ENCODE data around the gene CEP70. TPM values are rescaled to one million over a fixed set of nuclear protein-coding genes. Genes with fewer than 3 reads are reported as not detected.
"Not testable (repeated sequence)": the region's sequence is repeated elsewhere in the genome, so short reads cannot be mapped to it uniquely, and the experiment has no call there.

CEP70 gene
- total and polyA plus RNA-seq, 4 donors, result 14.6 to 49.5 (median 21.5) TPM

DNA sequence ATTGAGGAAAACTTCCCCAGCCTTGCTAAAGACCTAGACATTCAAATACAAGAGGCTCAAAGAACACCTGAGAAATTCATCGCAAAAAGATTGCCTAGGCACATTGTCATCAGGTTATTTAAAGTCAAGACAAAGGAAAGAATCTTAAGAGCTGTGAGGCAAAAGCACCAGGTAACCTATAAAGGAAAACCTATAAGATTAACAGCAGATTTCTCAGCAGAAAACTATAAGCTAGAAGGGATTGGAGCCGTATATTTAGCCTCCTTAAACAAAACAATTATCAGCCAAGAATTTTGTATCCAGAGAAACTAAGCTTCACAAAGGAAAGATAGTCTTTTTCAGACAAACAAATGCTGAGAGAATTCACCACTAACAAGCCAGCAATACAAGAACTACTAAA, 43.1 kb downstream of the CEP70 start:
- DNase-seq; ATAC-seq (ENCODE audit: low FRiP score); H3K9me3 ChIP-seq (ENCODE audit: control insufficient read depth, low read length); H3K4me1 ChIP-seq (ENCODE audit: control insufficient read depth in 1 of 2, insufficient read depth in 2 of 2, low read length in 2 of 2); H3K27ac ChIP-seq (ENCODE audit: low read depth in 1 of 2, low read length in 2 of 2); H3K36me3 ChIP-seq (ENCODE audit: control insufficient read depth in 1 of 2, insufficient read depth in 2 of 2, low read length in 1 of 2); H3K4me3 ChIP-seq (ENCODE audit: low read length in 2 of 2); intact Hi-C loops (cut with DNase I); H3K27me3 ChIP-seq (ENCODE audit: control insufficient read depth in 1 of 2, insufficient read depth in 2 of 2, low read length in 1 of 2): not testable (repeated sequence)
- WGBS, 2 donors, result 94 to 97% methylated on average over 2 of the region's 2 CpGs

DNA sequence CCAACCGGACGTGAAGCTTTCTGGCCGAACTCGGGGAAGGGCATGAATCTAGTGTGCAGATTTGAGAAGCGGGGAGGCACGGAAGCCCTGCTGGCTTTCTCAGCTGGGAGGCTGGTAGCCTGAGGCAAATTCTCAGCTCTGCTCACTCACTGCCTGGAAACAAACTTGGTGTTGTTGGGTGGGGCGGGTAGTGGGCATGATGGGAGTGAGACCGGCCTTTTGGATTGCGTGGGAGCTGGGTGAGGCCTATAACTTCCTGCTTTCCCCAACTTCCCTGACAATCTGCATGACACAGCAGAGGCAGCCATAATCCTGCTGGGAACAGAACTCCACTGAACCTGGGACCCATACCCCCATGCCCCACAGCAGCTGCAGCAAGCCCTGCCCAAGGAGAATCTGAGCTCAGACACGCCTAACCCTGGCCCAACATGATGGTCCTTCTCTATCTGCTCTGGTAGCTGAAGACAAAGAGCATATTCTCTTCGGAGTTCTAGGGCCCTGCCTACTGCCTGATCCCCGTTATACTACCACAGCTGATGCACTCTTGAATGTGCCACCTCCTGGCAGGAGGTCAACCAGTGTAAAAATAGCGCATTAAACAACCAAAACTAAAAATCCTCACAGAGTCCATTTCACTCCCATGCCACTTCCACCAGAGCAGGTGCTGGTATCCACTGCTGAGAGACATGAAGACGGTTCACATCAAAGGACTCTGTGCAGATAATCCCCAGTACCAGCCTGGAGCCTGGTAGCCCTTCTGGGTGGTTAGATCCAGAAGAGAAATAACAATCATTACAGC, 44.7 kb downstream of the CEP70 start:
- 93% methylated on average over 14 of the region's 14 CpGs for WGBS, 2 donors
- Histone ChIP-seq H3K9me3 (ENCODE audit: control insufficient read depth, low read length) (no peaks in the 10 kb centered on the region), H3K4me1 (ENCODE audit: control insufficient read depth in 1 of 2, insufficient read depth in 2 of 2, low read length in 2 of 2) (no peaks in the 10 kb centered on the region), H3K27me3 (ENCODE audit: control insufficient read depth in 1 of 2, insufficient read depth in 2 of 2, low read length in 1 of 2) (no peaks in the 10 kb centered on the region), H3K4me3 (ENCODE audit: low read length in 2 of 2) (no peak overlapping the region), H3K36me3 (ENCODE audit: control insufficient read depth in 1 of 2, insufficient read depth in 2 of 2, low read length in 1 of 2) (no peaks in the 10 kb centered on the region), H3K27ac (ENCODE audit: low read depth in 1 of 2, low read length in 2 of 2) (no peak overlapping the region)
- ATAC-seq (ENCODE audit: low FRiP score), result no peak
- intact Hi-C loops (cut with DNase I), result no loop called here
- DNase-seq, result no peak

DNA sequence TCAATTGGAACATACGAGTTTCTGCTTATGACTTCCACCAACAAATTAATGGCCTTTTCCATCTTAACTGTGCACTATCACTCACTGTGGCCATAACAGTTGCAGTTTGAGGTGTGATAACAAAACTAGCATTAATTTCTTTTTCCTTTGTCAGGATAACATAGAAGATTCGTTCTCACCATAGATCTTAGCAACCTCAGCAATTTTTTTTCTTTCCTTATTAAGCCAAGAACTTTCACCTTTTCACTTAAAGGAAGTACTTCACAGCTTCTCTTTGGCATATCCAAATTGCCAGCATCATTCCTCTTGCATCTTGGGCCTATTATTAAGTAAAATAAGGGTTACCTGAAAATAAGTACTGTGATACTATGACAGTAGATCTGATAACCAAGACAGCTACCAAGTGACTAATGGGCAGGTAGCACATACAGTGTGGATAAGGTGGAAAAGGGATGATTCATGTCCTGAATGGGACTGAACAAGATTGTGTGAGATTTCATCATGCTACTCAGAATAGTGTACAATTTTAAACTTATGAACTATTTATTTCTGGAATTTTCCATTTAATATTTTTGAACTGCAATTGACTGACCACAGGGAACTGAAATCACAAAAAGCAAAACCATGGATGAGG, 46.6 kb downstream of the CEP70 start:
- H3K27ac ChIP-seq (ENCODE audit: low read depth in 1 of 2, low read length in 2 of 2), result no peak overlapping the region
- ATAC-seq (ENCODE audit: low FRiP score) (no peak), DNase-seq (no peak)
- 98% methylated on average over 2 of the region's 2 CpGs for WGBS, 2 donors
- peaks cover 0 to 2% of the 10 kb centered on the region in 2 donors for H3K36me3 ChIP-seq (ENCODE audit: control insufficient read depth in 1 of 2, insufficient read depth in 2 of 2, low read length in 1 of 2)
- H3K27me3 ChIP-seq (ENCODE audit: control insufficient read depth in 1 of 2, insufficient read depth in 2 of 2, low read length in 1 of 2), result no peaks in the 10 kb centered on the region
- no peaks in the 10 kb centered on the region for H3K4me1 ChIP-seq (ENCODE audit: control insufficient read depth in 1 of 2, insufficient read depth in 2 of 2, low read length in 2 of 2)
- intact Hi-C loops (cut with DNase I), result no loop called here
- H3K9me3 ChIP-seq (ENCODE audit: control insufficient read depth, low read length), result peaks cover 1% of the 10 kb centered on the region
- no peak overlapping the region for H3K4me3 ChIP-seq (ENCODE audit: low read length in 2 of 2)

DNA sequence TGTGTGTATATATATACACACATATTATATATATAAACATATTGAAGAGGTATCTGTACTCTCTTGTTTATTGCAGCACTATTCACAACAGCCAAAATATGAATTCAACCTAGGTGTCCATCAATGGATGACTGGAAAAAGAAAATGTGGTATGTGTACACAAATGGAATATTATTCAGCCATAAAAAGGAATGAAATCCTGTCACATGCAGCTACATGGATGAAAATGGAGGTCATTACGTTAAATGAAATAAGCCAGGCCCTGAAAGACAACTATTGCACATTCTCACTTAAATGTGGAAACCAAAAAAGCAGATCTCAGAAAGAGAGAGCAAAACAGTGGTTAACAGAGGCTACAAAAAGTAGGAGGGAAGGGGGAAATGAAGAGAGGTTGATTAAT, 49.5 kb downstream of the CEP70 start:
- 92 to 100% methylated on average over 1 of the region's 1 CpG for WGBS, 2 donors
- Histone ChIP-seq H3K9me3 (ENCODE audit: control insufficient read depth, low read length) (peaks cover 5% of the 10 kb centered on the region), H3K36me3 (ENCODE audit: control insufficient read depth in 1 of 2, insufficient read depth in 2 of 2, low read length in 1 of 2) (peaks cover 0 to 10% of the 10 kb centered on the region in 2 donors), H3K27ac (ENCODE audit: low read depth in 1 of 2, low read length in 2 of 2) (no peak overlapping the region), H3K4me1 (ENCODE audit: control insufficient read depth in 1 of 2, insufficient read depth in 2 of 2, low read length in 2 of 2) (no peaks in the 10 kb centered on the region), H3K4me3 (ENCODE audit: low read length in 2 of 2) (no peak overlapping the region), H3K27me3 (ENCODE audit: control insufficient read depth in 1 of 2, insufficient read depth in 2 of 2, low read length in 1 of 2) (no peaks in the 10 kb centered on the region)
- no peak for ATAC-seq (ENCODE audit: low FRiP score)
- no peak for DNase-seq
- intact Hi-C loops (cut with DNase I), result no loop called here

DNA sequence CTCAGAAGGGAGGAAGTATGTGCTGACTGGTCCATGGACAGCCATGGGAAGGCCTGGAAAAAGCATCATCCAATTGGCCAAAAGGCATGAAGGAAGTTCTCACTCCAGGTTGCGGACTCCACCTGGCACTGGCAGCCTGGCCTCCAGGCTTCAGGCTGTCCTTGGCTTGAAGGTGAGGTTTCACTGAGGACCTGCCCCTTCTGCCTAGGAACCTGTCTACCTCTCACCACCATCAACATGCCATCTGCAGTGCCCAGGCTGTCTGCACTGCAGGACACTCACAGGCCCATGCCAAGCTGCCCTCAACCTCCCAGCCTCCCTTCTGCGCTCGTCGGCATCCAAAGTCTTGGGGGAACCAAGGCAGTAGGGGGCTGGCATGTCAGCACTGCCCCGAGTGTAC, 51.1 kb downstream of the CEP70 start:
- Histone ChIP-seq H3K27me3 (ENCODE audit: control insufficient read depth in 1 of 2, insufficient read depth in 2 of 2, low read length in 1 of 2) (no peaks in the 10 kb centered on the region), H3K9me3 (ENCODE audit: control insufficient read depth, low read length) (peaks cover 5% of the 10 kb centered on the region), H3K27ac (ENCODE audit: low read depth in 1 of 2, low read length in 2 of 2) (no peak overlapping the region), H3K4me1 (ENCODE audit: control insufficient read depth in 1 of 2, insufficient read depth in 2 of 2, low read length in 2 of 2) (no peaks in the 10 kb centered on the region), H3K4me3 (ENCODE audit: low read length in 2 of 2) (no peak overlapping the region), H3K36me3 (ENCODE audit: control insufficient read depth in 1 of 2, insufficient read depth in 2 of 2, low read length in 1 of 2) (peaks cover 0 to 10% of the 10 kb centered on the region in 2 donors)
- intact Hi-C loops (cut with DNase I), result no loop called here
- 97 to 98% methylated on average over 5 of the region's 5 CpGs for WGBS, 2 donors
- ATAC-seq (ENCODE audit: low FRiP score) (no peak), DNase-seq (no peak)

DNA sequence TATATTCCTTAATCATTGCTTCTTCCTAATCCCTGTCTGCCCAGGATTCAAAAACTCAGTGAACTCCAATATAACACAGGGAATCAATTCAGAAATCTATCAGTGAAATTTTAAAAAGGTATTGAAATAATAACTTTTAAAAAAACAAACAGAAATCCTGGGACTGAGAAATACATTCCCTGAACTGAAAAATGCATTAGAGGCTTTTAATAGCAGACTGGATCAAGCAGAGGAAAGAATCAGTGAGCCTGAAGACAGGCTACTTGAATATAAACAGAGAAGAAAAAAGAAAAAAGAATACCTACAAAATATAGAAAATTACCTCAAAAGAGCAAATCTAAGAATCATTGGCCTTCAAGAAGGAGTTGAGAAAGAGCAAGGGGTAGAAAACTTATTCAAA, 54.7 kb downstream of the CEP70 start:
- intact Hi-C loops (cut with DNase I), result no loop called here
- Histone ChIP-seq H3K27ac (ENCODE audit: low read depth in 1 of 2, low read length in 2 of 2) (no peak overlapping the region), H3K36me3 (ENCODE audit: control insufficient read depth in 1 of 2, insufficient read depth in 2 of 2, low read length in 1 of 2) (peaks cover 0 to 10% of the 10 kb centered on the region in 2 donors), H3K4me3 (ENCODE audit: low read length in 2 of 2) (no peak overlapping the region), H3K9me3 (ENCODE audit: control insufficient read depth, low read length) (peaks cover 5% of the 10 kb centered on the region), H3K27me3 (ENCODE audit: control insufficient read depth in 1 of 2, insufficient read depth in 2 of 2, low read length in 1 of 2) (no peaks in the 10 kb centered on the region), H3K4me1 (ENCODE audit: control insufficient read depth in 1 of 2, insufficient read depth in 2 of 2, low read length in 2 of 2) (no peaks in the 10 kb centered on the region)
- ATAC-seq (ENCODE audit: low FRiP score) (no peak), DNase-seq (no peak)

DNA sequence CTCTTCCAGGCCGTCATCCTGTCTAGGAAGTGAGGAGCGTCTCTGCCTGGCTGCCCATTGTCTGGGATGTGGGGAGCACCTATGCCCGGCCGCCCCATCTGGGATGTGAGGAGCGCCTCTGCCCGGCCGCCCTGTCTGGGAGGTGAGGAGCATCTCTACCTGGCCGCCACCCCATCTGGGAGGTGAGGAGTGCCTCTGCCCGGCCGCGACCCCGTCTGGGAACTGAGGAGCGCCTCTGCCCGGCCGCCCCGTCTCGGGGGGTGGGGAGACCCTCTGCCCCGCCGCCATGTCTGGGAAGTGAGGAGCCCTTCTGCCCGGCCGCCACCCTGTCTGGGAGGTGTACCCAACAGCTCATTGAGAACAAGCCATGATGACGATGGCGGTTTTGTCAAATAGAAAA, 72.6 kb downstream of the CEP70 start:
- H3K36me3 ChIP-seq (ENCODE audit: control insufficient read depth in 1 of 2, insufficient read depth in 2 of 2, low read length in 1 of 2); H3K27ac ChIP-seq (ENCODE audit: low read depth in 1 of 2, low read length in 2 of 2); ATAC-seq (ENCODE audit: low FRiP score); intact Hi-C loops (cut with DNase I); H3K4me3 ChIP-seq (ENCODE audit: low read length in 2 of 2); H3K4me1 ChIP-seq (ENCODE audit: control insufficient read depth in 1 of 2, insufficient read depth in 2 of 2, low read length in 2 of 2); H3K9me3 ChIP-seq (ENCODE audit: control insufficient read depth, low read length); H3K27me3 ChIP-seq (ENCODE audit: control insufficient read depth in 1 of 2, insufficient read depth in 2 of 2, low read length in 1 of 2); DNase-seq: not testable (repeated sequence)
- WGBS, 2 donors, result 98 to 99% methylated on average over 23 of the region's 23 CpGs

DNA sequence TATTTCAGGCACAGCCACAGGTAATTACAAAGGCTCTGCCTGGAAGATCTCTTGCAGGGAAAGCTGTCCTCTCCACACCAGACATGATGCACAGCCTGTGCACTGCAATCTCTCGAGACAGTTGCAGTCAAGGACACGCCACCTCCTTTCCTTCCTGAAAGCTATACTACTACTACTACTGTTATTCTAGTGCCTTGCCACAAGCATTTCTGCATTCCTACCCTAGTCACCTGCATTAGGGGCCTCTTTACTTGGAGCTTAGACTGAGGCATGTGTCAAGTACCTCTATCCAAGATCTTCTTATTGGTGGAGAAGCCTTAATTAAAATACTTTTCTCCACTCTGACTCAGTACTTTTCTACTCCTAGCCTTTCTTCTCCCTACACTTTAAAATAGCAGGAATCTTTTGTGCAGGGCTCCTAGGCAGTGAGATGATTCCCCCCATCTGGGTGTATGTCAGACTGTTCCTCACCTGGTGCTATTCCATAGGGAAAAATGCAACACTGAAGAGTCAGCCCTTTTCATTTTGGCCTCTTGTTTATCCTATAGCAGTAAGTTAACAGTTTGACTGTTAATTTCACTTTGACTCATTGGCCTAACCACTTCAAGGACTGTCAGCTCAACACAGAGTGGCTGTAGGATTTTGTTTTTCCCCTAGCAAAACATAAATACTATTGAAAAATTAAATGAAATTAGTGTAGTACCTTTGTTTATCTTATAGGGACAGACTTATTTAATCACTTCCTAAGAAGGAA, 80.8 kb downstream of the CEP70 start:
- H3K4me3 ChIP-seq (ENCODE audit: low read length in 2 of 2), result no peak overlapping the region
- no peaks in the 10 kb centered on the region for H3K27me3 ChIP-seq (ENCODE audit: control insufficient read depth in 1 of 2, insufficient read depth in 2 of 2, low read length in 1 of 2)
- H3K4me1 ChIP-seq (ENCODE audit: control insufficient read depth in 1 of 2, insufficient read depth in 2 of 2, low read length in 2 of 2), result no peaks in the 10 kb centered on the region
- H3K36me3 ChIP-seq (ENCODE audit: control insufficient read depth in 1 of 2, insufficient read depth in 2 of 2, low read length in 1 of 2), result peaks cover 0 to 2% of the 10 kb centered on the region in 2 donors
- no peak overlapping the region for H3K27ac ChIP-seq (ENCODE audit: low read depth in 1 of 2, low read length in 2 of 2)
- DNase-seq (no peak), ATAC-seq (ENCODE audit: low FRiP score) (no peak)
- H3K9me3 ChIP-seq (ENCODE audit: control insufficient read depth, low read length), result no peaks in the 10 kb centered on the region
- intact Hi-C loops (cut with DNase I), result no loop called here
- 89 to 93% methylated on average over 2 of the region's 2 CpGs for WGBS, 2 donors
